Measurements from ENCODE around the gene WDFY1. TPM values are rescaled to one million over a fixed set of nuclear protein-coding genes. Genes with fewer than 3 reads are reported as not detected.

The WDFY1 gene
- total RNA-seq, 2 experiments from 2014 or later: 33.3 to 45.3 TPM

DNA sequence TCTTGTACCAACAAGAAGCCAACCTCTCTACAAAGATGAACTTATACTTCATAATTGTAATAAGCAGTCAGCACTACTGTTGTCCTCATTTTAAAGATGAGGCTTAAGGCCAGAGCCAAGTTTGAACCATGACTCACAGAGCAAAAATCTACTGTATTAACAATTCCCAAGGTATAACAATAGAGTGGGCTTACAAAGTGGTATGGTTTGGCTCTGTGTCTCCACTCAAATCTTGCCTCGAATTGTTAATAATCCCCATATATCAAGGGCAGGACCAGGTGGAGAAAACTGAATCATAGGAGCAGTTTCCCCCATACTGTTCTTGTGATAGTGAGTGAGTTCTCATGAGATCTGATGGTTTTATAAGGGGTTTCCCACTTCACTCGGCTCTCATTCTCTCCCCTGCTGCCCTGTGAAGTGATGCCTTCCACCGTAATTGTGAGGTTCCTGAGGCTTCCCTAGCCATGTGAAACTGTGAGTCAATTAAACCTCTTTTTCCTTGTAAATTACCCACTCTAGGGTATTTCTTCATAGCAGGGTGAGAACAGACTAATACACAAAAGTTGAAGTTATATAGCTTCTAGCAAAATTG, 31.6 kb upstream of the WDFY1 start:
- Histone ChIP-seq H3K27ac (ENCODE audit: low read depth, low read length, poor library complexity, severe bottlenecking) (no peak overlapping the region), H3K4me1 (ENCODE audit: insufficient read depth, low read length, poor library complexity, severe bottlenecking) (no peaks in the 10 kb centered on the region), H2AFZ (ENCODE audit: low read length) (no peak overlapping the region), H4K20me1 (ENCODE audit: insufficient read depth, low read length) (no peaks in the 10 kb centered on the region), H3K4me2 (ENCODE audit: low read length) (no peak overlapping the region), H3K4me3 (ENCODE audit: low read depth, low read length, poor library complexity, severe bottlenecking) (no peak overlapping the region), H3K9me3 (ENCODE audit: low read length) (no peaks in the 10 kb centered on the region), H3K36me3 (ENCODE audit: insufficient read depth, low read length) (no peaks in the 10 kb centered on the region), H3K9me2 (ENCODE audit: insufficient read depth, low read length) (no peaks in the 10 kb centered on the region), H3K79me2 (ENCODE audit: insufficient read depth, low read depth, low read length) (no peaks in the 10 kb centered on the region)
- no peak for DNase-seq (ENCODE audit: low spot score)
- BruUV-seq (replicated peaks): no TSS peak
- intact Hi-C loops (cut with micrococcal nuclease; ENCODE audit: unreplicated experiment): no loop called here
- no peak for TF ChIP-seq EZH2phosphoT487 (IDR thresholded peaks at IDR 0.05; ENCODE audit: borderline replicate concordance, low read depth, low read length)
- TF ChIP-seq, protein P1, sequence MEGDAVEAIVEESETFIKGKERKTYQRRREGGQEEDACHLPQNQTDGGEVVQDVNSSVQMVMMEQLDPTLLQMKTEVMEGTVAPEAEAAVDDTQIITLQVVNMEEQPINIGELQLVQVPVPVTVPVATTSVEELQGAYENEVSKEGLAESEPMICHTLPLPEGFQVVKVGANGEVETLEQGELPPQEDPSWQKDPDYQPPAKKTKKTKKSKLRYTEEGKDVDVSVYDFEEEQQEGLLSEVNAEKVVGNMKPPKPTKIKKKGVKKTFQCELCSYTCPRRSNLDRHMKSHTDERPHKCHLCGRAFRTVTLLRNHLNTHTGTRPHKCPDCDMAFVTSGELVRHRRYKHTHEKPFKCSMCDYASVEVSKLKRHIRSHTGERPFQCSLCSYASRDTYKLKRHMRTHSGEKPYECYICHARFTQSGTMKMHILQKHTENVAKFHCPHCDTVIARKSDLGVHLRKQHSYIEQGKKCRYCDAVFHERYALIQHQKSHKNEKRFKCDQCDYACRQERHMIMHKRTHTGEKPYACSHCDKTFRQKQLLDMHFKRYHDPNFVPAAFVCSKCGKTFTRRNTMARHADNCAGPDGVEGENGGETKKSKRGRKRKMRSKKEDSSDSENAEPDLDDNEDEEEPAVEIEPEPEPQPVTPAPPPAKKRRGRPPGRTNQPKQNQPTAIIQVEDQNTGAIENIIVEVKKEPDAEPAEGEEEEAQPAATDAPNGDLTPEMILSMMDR (conservative IDR thresholded peaks at IDR 0.05; ENCODE audit: low read length): no peak
- CTCF ChIA-PET (ENCODE audit: unreplicated experiment): no interaction called here
- POLR2A ChIA-PET: interaction anchor here (0.6 to 1.4 kb wide), 2 partner anchors 17 to 604 kb away, joined by 3 to 4 read pairs; no protein-coding TSS in a partner anchor

DNA sequence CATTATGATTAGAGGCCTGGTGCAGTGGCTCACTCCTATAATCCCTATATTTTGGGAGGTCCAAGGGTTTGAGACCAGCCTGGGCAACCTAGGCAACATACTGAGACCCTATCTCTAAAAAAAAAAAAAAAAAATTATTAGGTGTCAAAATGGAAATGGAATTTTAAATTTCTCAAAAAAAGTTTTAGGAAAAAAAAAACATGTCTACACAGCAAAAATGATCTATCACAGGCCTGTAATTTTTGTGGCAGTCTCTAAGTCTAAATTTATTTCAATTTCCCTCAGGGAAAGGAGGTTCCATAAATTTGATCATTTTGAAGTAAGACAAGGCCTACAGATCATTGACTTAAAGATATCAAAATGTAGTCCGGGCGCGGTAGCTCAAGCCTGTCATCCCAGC, 28.5 kb upstream of the WDFY1 start:
- Histone ChIP-seq H3K4me1 (ENCODE audit: insufficient read depth, low read length, poor library complexity, severe bottlenecking) (no peaks in the 10 kb centered on the region), H2AFZ (ENCODE audit: low read length) (no peak overlapping the region), H3K4me2 (ENCODE audit: low read length) (no peak overlapping the region), H3K4me3 (ENCODE audit: low read depth, low read length, poor library complexity, severe bottlenecking) (no peak overlapping the region), H3K27ac (ENCODE audit: low read depth, low read length, poor library complexity, severe bottlenecking) (no peak overlapping the region), H3K9me2 (ENCODE audit: insufficient read depth, low read length) (no peaks in the 10 kb centered on the region), H3K9me3 (ENCODE audit: low read length) (no peaks in the 10 kb centered on the region), H3K36me3 (ENCODE audit: insufficient read depth, low read length) (peaks cover 17% of the 10 kb centered on the region; the same call in 1 of the 2 replicates), H4K20me1 (ENCODE audit: insufficient read depth, low read length) (no peaks in the 10 kb centered on the region), H3K79me2 (ENCODE audit: insufficient read depth, low read depth, low read length) (no peaks in the 10 kb centered on the region)
- no peak for TF ChIP-seq EZH2phosphoT487 (IDR thresholded peaks at IDR 0.05; ENCODE audit: borderline replicate concordance, low read depth, low read length)
- TF ChIP-seq, protein P1 (conservative IDR thresholded peaks at IDR 0.05; ENCODE audit: low read length): no peak
- POLR2A ChIA-PET: no interaction called here
- no TSS peak for BruUV-seq (replicated peaks)
- CTCF ChIA-PET (ENCODE audit: unreplicated experiment): no interaction called here
- no peak for DNase-seq (ENCODE audit: low spot score)
- intact Hi-C loops (cut with micrococcal nuclease; ENCODE audit: unreplicated experiment): loop anchor here (5.0 kb wide), 1 partner anchor 679 kb away; no protein-coding TSS in a partner anchor

DNA sequence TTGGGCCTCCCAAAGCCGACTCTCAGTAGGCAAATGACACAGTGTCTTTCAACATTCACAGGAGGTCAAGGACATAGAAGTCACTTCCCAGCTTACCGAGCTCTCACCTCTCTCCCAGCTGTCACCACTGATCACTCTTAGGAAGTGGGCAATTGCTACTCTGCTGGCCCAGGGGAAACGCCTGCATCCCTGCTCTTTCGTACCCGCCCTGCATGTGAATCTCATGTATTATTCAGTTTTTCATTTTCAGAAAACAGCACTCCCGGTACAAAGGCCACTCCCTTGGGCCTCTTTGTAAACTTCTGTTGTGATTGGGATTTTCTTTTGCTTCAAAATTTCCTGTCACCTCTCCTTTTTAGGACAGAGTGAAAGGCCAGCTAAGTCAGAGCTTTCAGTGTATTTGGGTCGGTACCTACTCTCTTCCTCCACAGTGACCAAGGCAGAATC, 27.5 kb upstream of the WDFY1 start:
- intact Hi-C loops (cut with micrococcal nuclease; ENCODE audit: unreplicated experiment): loop anchor here (5.0 kb wide), 1 partner anchor 680 kb away; no protein-coding TSS in a partner anchor
- no peak for DNase-seq (ENCODE audit: low spot score)
- Histone ChIP-seq H3K9me3 (ENCODE audit: low read length) (no peaks in the 10 kb centered on the region), H3K36me3 (ENCODE audit: insufficient read depth, low read length) (peaks cover 26% of the 10 kb centered on the region; the same call in 1 of the 2 replicates), H4K20me1 (ENCODE audit: insufficient read depth, low read length) (no peaks in the 10 kb centered on the region), H3K27ac (ENCODE audit: low read depth, low read length, poor library complexity, severe bottlenecking) (no peak overlapping the region), H3K4me1 (ENCODE audit: insufficient read depth, low read length, poor library complexity, severe bottlenecking) (no peaks in the 10 kb centered on the region), H3K9me2 (ENCODE audit: insufficient read depth, low read length) (no peaks in the 10 kb centered on the region), H2AFZ (ENCODE audit: low read length) (no peak overlapping the region), H3K4me3 (ENCODE audit: low read depth, low read length, poor library complexity, severe bottlenecking) (no peak overlapping the region), H3K4me2 (ENCODE audit: low read length) (no peak overlapping the region), H3K79me2 (ENCODE audit: insufficient read depth, low read depth, low read length) (no peaks in the 10 kb centered on the region)
- CTCF ChIA-PET (ENCODE audit: unreplicated experiment): no interaction called here
- TF ChIP-seq, protein P1 (conservative IDR thresholded peaks at IDR 0.05; ENCODE audit: low read length): no peak
- no peak for TF ChIP-seq EZH2phosphoT487 (IDR thresholded peaks at IDR 0.05; ENCODE audit: borderline replicate concordance, low read depth, low read length)
- no TSS peak for BruUV-seq (replicated peaks)
- POLR2A ChIA-PET: interaction anchor here (0.6 to 1.4 kb wide), 2 partner anchors 20 to 509 kb away, joined by 3 to 4 read pairs; no protein-coding TSS in a partner anchor
